ENCODE measurements around the gene USP54. TPM values are rescaled to one million over a fixed set of nuclear protein-coding genes. Genes with fewer than 3 reads are reported as not detected.

USP54 gene
- total and polyA plus RNA-seq, 8 donors, result 12.1 to 49.9 (median 25.5) TPM

DNA sequence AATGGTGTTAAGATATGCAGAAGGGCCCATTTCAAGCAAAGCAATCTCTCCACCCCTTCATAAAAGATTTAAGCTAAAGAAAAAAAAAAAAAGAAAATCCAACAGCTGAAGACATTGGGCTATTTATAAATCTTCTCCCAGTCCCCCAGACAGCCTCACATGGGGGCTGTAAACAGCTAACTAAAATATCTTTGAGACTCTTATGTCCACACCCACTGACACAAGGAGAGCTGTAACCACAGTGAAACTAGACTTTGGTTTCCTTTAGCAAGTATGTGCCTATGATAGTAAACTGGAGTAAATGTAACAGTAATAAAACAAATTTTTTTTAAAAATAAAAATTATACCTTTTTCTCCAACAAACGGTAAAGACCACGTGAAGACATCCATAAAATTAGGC is 123.9 kb downstream of the USP54 start:
- TF ChIP-seq, protein P1, sequence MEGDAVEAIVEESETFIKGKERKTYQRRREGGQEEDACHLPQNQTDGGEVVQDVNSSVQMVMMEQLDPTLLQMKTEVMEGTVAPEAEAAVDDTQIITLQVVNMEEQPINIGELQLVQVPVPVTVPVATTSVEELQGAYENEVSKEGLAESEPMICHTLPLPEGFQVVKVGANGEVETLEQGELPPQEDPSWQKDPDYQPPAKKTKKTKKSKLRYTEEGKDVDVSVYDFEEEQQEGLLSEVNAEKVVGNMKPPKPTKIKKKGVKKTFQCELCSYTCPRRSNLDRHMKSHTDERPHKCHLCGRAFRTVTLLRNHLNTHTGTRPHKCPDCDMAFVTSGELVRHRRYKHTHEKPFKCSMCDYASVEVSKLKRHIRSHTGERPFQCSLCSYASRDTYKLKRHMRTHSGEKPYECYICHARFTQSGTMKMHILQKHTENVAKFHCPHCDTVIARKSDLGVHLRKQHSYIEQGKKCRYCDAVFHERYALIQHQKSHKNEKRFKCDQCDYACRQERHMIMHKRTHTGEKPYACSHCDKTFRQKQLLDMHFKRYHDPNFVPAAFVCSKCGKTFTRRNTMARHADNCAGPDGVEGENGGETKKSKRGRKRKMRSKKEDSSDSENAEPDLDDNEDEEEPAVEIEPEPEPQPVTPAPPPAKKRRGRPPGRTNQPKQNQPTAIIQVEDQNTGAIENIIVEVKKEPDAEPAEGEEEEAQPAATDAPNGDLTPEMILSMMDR (IDR thresholded peaks at IDR 0.05), result no peak
- H3K27ac ChIP-seq, result no peak overlapping the region
- FAIRE-seq, result no peak
- intact Hi-C loops (cut with DNase I), result no loop called here
- H3K4me1 ChIP-seq, result no peaks in the 10 kb centered on the region
- peaks cover 0 to 23% (median 11%) of the 10 kb centered on the region in 3 donors for H3K36me3 ChIP-seq
- DNase-seq, result no peak
- ATAC-seq, result no peak
- WGBS, 2 donors, result 94 to 96% methylated on average over 2 of the region's 2 CpGs
- no peaks in the 10 kb centered on the region for H3K9me3 ChIP-seq
- no peak overlapping the region for H3K4me3 ChIP-seq
- no peaks in the 10 kb centered on the region for H3K27me3 ChIP-seq

GRCh38 chr10:73465978-73466726 is 125.0 kb downstream of the USP54 start:
- intact Hi-C loops (cut with DNase I), result no loop called here
- ATAC-seq (no peak), DNase-seq (no peak), FAIRE-seq (no peak)
- TF ChIP-seq, protein P1 (IDR thresholded peaks at IDR 0.05), result no peak
- Histone ChIP-seq H3K4me3 (no peak overlapping the region), H3K9me3 (no peaks in the 10 kb centered on the region), H3K27ac (no peak overlapping the region), H3K36me3 (peaks cover 0 to 19% (median 11%) of the 10 kb centered on the region in 3 donors), H3K27me3 (no peaks in the 10 kb centered on the region), H3K4me1 (no peaks in the 10 kb centered on the region)
- WGBS, 2 donors, result 70 to 77% methylated on average over 2 of the region's 2 CpGs

DNA sequence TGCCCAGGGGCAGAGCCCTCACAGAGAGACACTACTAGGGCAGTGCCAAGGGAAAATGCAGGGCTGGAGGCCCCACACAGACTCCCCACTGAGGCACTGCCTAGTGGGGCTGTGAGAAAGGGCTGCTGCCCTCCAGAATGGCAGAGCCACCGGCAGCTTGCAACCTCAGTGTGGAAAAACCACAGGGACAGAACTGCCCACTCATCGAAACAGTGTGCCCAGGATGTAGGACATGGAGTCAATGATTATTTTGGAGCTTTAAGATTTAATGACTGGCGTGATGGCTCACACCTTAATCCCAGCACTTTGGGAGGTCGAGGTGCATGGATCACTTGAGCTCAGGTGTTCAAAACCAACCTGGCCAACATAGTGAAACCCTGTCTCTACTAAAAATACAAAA is 130.2 kb downstream of the USP54 start:
- H3K36me3 ChIP-seq, result no peaks in the 10 kb centered on the region
- 95 to 98% methylated on average over 4 of the region's 4 CpGs for WGBS, 2 donors
- TF ChIP-seq, protein P1 (IDR thresholded peaks at IDR 0.05), result no peak
- DNase-seq (no peak), ATAC-seq (no peak), FAIRE-seq (no peak)
- H3K4me3 ChIP-seq, result no peak overlapping the region
- intact Hi-C loops (cut with DNase I), result no loop called here
- no peaks in the 10 kb centered on the region for H3K4me1 ChIP-seq
- no peaks in the 10 kb centered on the region for H3K27me3 ChIP-seq
- H3K27ac ChIP-seq, result no peak overlapping the region
- H3K9me3 ChIP-seq, result no peaks in the 10 kb centered on the region

DNA sequence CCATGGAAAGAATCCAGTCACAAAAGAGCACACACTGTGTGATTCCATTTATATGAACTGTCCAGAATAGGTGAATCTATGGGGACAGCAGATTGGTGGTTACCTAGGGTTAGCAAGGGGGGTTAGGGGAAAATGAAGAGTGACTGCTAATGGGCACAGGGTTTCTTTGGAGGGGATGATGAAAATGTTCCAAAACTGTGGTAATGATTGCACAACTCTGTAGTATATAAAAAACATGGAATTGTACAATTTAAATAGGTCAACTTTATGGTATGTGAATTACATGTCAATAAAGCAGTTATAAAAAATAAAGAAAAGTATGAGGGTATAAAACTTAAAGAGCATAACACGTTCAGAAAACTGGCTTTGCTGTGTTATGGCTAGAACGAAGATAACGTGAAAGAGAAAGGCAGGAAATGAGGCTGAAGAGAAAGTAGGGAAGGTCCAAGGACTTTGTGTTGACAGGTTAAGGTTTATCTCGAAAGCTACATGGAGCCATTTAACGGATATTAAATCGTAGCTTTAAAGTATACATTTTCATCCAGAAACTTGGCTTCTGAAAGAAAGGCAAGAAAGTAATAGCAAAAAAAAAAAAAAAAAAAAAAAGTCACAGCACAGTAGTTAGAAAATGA is 131.3 kb downstream of the USP54 start:
- no peak for DNase-seq
- Histone ChIP-seq H3K36me3 (no peaks in the 10 kb centered on the region), H3K27ac (no peak overlapping the region), H3K27me3 (no peaks in the 10 kb centered on the region), H3K4me1 (no peaks in the 10 kb centered on the region), H3K9me3 (no peaks in the 10 kb centered on the region), H3K4me3 (no peak overlapping the region)
- no peak for ATAC-seq
- intact Hi-C loops (cut with DNase I), result no loop called here
- TF ChIP-seq, protein P1 (IDR thresholded peaks at IDR 0.05), result no peak
- WGBS, 2 donors, result 91% methylated on average over 6 of the region's 6 CpGs
- FAIRE-seq, result no peak

Measured in pancreas (tissue), 10 donors.